Measurements from ENCODE around the gene KRT86. TPM values are rescaled to one million over a fixed set of nuclear protein-coding genes. Genes with fewer than 3 reads are reported as not detected.

The KRT86 gene
- total RNA-seq = not detected
- not detected for polyA plus RNA-seq (2013, experiment 1 of 2)
- not detected for polyA plus RNA-seq (2013, experiment 2 of 2)
- total RNA-seq = 0 to 0.66 (median 0) reads per million in 172 experiments

DNA sequence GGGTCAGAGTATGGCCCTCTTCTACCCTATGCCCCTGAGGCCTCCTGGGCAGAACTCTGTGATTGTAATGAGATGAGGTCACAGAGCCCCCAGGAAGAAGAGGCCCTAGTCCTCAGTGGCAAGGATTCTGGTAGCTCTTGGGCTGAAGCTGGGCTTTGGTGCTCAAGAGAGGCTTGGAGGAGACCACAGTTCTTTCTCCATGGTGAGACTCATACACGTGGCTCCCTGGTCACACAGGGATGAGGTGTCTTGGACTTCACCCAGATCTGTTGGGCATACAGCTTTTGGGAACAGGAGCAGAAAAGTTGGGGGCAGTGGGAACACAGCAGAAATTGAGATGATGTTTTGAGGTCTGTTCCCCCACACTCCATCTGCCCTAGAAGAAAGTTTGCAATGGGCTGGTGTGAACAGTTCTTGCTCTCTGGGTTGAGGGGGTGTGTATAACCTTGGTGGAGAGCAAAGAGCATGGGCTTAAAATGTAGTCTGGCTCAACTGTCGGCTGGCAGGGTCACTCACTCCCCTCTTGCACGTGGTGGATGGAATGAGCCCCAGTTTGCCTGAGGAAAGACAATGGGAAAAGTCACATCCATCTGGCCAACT lies at the start of gene KRT86:
KRT86 (plus strand) TSS at position 125 of the 600 bp plus-strand sequence. CDS start 27,272 bp downstream, outside the sequence.
- POLR2A ChIA-PET = no interaction called here
- no peaks in the 10 kb centered on the region for H3K9me3 ChIP-seq (ENCODE audit: control insufficient read depth in 1 of 2, insufficient read depth in 1 of 2, low read length in 2 of 2)

DNA sequence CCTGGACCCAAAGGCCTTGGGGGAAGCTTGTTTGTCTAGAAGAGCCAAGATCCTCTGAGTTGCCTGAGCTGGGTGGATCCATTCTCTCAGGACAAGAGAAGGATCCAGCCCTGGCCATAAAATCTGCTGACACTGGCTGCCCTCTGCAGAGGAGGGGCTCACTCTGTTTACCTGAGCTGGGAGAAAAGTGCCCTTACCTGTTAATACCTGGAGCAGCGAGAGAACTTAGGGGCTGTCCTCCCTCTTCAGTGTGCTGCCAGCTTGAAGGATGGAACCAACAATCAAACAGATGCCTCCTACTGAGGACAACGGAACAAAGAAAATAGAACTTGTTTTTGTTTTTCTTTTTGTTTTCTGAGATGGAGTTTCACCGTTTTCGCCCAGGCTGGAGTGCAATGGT lies 48.7 kb upstream of the KRT86 start:
- Mint-ChIP-seq H3K27ac (no peak overlapping the region), H3K27me3 (peaks cover 67% of the 10 kb centered on the region), H3K9me3 (no peaks in the 10 kb centered on the region), H3K4me3 (no peak overlapping the region), H3K36me3 (ENCODE audit: low read depth) (no peaks in the 10 kb centered on the region), H3K4me1 (ENCODE audit: low read depth) (no peaks in the 10 kb centered on the region)
- Histone ChIP-seq H3K4me3 (ENCODE audit: low read length) (no peak overlapping the region), H3K4me1 (ENCODE audit: insufficient read depth, low read length) (no peaks in the 10 kb centered on the region), H3K27me3 (ENCODE audit: control insufficient read depth in 1 of 2, insufficient read depth in 2 of 2, low read length in 2 of 2) (peaks cover 14 to 26% of the 10 kb centered on the region in 2 experiments), H3K36me3 (ENCODE audit: insufficient read depth, low read length) (no peaks in the 10 kb centered on the region), H3K27ac (ENCODE audit: low read depth in 1 of 2, low read length in 2 of 2) (no peak overlapping the region), H3K9me3 (ENCODE audit: control insufficient read depth in 1 of 2, insufficient read depth in 1 of 2, low read length in 2 of 2) (no peaks in the 10 kb centered on the region)
- POLR2A ChIA-PET = no interaction called here
- CTCF ChIA-PET = no interaction called here
- intact Hi-C loops (cut with DNase I, micrococcal nuclease) = no loop called here
- TF ChIP-seq, protein P1, sequence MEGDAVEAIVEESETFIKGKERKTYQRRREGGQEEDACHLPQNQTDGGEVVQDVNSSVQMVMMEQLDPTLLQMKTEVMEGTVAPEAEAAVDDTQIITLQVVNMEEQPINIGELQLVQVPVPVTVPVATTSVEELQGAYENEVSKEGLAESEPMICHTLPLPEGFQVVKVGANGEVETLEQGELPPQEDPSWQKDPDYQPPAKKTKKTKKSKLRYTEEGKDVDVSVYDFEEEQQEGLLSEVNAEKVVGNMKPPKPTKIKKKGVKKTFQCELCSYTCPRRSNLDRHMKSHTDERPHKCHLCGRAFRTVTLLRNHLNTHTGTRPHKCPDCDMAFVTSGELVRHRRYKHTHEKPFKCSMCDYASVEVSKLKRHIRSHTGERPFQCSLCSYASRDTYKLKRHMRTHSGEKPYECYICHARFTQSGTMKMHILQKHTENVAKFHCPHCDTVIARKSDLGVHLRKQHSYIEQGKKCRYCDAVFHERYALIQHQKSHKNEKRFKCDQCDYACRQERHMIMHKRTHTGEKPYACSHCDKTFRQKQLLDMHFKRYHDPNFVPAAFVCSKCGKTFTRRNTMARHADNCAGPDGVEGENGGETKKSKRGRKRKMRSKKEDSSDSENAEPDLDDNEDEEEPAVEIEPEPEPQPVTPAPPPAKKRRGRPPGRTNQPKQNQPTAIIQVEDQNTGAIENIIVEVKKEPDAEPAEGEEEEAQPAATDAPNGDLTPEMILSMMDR (IDR thresholded peaks at IDR 0.05) = no peak
- ATAC-seq (ENCODE audit: poor library complexity) = no peak
- DNase-seq = no peak

More for the DNA sequence above, at the start of gene KRT86:
- H3K4me1 Mint-ChIP-seq (ENCODE audit: low read depth) = peaks cover 8% of the 10 kb centered on the region
- DNase-seq (no peak), ATAC-seq (ENCODE audit: poor library complexity) (no peak)
- no peak within 1 kb of the TSS for H3K4me3 ChIP-seq (ENCODE audit: low read length)
- no peak within 1 kb of the TSS for H3K27ac Mint-ChIP-seq
- peaks cover 66% of the 10 kb centered on the region for H3K27me3 Mint-ChIP-seq
- no peaks in the 10 kb centered on the region for H3K9me3 Mint-ChIP-seq
- peaks cover 8% of the 10 kb centered on the region for H3K4me1 ChIP-seq (ENCODE audit: insufficient read depth, low read length)
- no peaks in the 10 kb centered on the region for H3K36me3 Mint-ChIP-seq (ENCODE audit: low read depth)
- intact Hi-C loops (cut with DNase I, micrococcal nuclease) = no loop called here
- no peak within 1 kb of the TSS for H3K27ac ChIP-seq (ENCODE audit: low read depth in 1 of 2, low read length in 2 of 2)
- H3K27me3 ChIP-seq (ENCODE audit: control insufficient read depth in 1 of 2, insufficient read depth in 2 of 2, low read length in 2 of 2) = peaks cover 12 to 24% of the 10 kb centered on the region in 2 experiments
- no peak within 1 kb of the TSS for H3K4me3 Mint-ChIP-seq
- no peaks in the 10 kb centered on the region for H3K36me3 ChIP-seq (ENCODE audit: insufficient read depth, low read length)
- TF ChIP-seq, protein P1 (IDR thresholded peaks at IDR 0.05) = no peak
- CTCF ChIA-PET = no interaction called here

DNA sequence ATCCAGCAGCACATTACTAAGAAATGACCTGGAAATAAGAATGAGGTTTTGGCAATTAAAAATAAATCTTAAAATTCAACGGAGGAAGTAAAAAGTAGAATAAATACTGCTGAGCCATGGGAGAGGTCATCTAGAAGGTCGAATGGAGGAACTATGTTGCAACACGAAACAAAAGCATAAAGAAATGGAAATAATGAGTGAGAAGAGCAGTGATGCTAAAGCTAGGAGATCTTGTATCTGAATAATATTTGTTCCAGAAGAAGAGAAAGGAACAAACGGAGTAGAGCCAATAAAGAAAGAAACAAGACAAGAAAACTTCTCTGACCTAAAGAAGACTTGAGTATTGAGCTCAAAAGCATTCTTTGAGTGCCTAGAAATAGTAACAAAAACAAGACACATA lies 48.0 kb upstream of the KRT86 start:
- intact Hi-C loops (cut with DNase I, micrococcal nuclease) = no loop called here
- POLR2A ChIA-PET = no interaction called here
- Histone ChIP-seq H3K4me1 (ENCODE audit: insufficient read depth, low read length) (no peaks in the 10 kb centered on the region), H3K4me3 (ENCODE audit: low read length) (no peak overlapping the region), H3K36me3 (ENCODE audit: insufficient read depth, low read length) (no peaks in the 10 kb centered on the region), H3K9me3 (ENCODE audit: control insufficient read depth in 1 of 2, insufficient read depth in 1 of 2, low read length in 2 of 2) (no peaks in the 10 kb centered on the region), H3K27me3 (ENCODE audit: control insufficient read depth in 1 of 2, insufficient read depth in 2 of 2, low read length in 2 of 2) (peaks cover 14 to 26% of the 10 kb centered on the region in 2 experiments), H3K27ac (ENCODE audit: low read depth in 1 of 2, low read length in 2 of 2) (no peak overlapping the region)
- no peaks in the 10 kb centered on the region for H3K36me3 Mint-ChIP-seq (ENCODE audit: low read depth)
- CTCF ChIA-PET = no interaction called here
- H3K27ac Mint-ChIP-seq = no peak overlapping the region
- ATAC-seq (ENCODE audit: poor library complexity) (no peak), DNase-seq (no peak)
- peaks cover 66% of the 10 kb centered on the region for H3K27me3 Mint-ChIP-seq
- H3K9me3 Mint-ChIP-seq = no peaks in the 10 kb centered on the region
- TF ChIP-seq, protein P1 (IDR thresholded peaks at IDR 0.05) = no peak
- no peak overlapping the region for H3K4me3 Mint-ChIP-seq
- H3K4me1 Mint-ChIP-seq (ENCODE audit: low read depth) = no peaks in the 10 kb centered on the region
